NCI-H524 (cell line): ENCODE data around the gene ASIP.
A peak's percentile ranks its signal among the peaks of the same experiment; 100 is the strongest.

Experiments
- DNase-seq, 2 experiments: peaks; one replicate each; lab custom pipeline; 2025; lab: John Stamatoyannopoulos, UW

ASIP gene

GRCh38 chr20:34311118-34312023, 70.1 kb downstream of the ASIP start:
- DNase-seq: peak; percentile 56 to 61

GRCh38 chr20:34312024-34312460, 70.8 kb downstream of the ASIP start:
- peak in 1 of 2 experiments; percentile 44 for DNase-seq

GRCh38 chr20:34312544-34313217, 71.5 kb downstream of the ASIP start:
- peak; percentile 86 to 95 for DNase-seq

GRCh38 chr20:34315236-34315635, 74.0 kb downstream of the ASIP start:
- no peak for DNase-seq

GRCh38 chr20:34316196-34316814, 75.1 kb downstream of the ASIP start:
- no peak for DNase-seq
